WTC11 (cell line): ENCODE data around the gene OASL. TPM values are rescaled to one million over a fixed set of nuclear protein-coding genes. Genes with fewer than 3 reads are reported as not detected.
A peak's percentile ranks its signal among the peaks of the same experiment; 100 is the strongest.

Source experiments
- ATAC-seq: fragments of 200-7000 bp; cut with Tn5 transposase; 2 replicates; pipeline ENCODE4 v1.10.0; 2021; ENCODE audit warnings: mild to moderate bottlenecking, moderate library complexity
- CTCF ChIA-PET: fragments of 300-600 bp; sonication (Branson Sonifier 250); formaldehyde crosslinking; loops from one replicate; lab custom pipeline; 2021; ENCODE audit warnings: antibody characterized with exemption; lab: Charles Lee
- POLR2A ChIA-PET: fragments of 350-600 bp; sonication (Branson Sonifier 250); formaldehyde crosslinking; loops from one replicate; lab custom pipeline; 2021; ENCODE audit warnings: antibody characterized with exemption; lab: Charles Lee
- DNase-seq: peaks from one replicate; pipeline ENCODE4 v3.0.0; 2021; ENCODE audit warnings: low spot score
- H3K27ac Mint-ChIP-seq: 2 replicates; pipeline ENCODE4 v1.8.0; 2021; ENCODE audit warnings: mixed read lengths
- H3K27me3 Mint-ChIP-seq: 2 replicates; pipeline ENCODE4 v1.8.0; 2021; ENCODE audit warnings: low read depth, mild to moderate bottlenecking, moderate library complexity, mixed read lengths
- H3K36me3 Mint-ChIP-seq: 2 replicates; pipeline ENCODE4 v1.8.0; 2021; ENCODE audit warnings: mixed read lengths
- H3K4me1 Mint-ChIP-seq: 2 replicates; pipeline ENCODE4 v1.8.0; 2022; ENCODE audit warnings: mixed read lengths
- H3K4me3 Mint-ChIP-seq: 2 replicates; pipeline ENCODE4 v1.8.0; 2021; ENCODE audit warnings: mild to moderate bottlenecking, moderate library complexity, mixed read lengths
- H3K9me3 Mint-ChIP-seq: 2 replicates; pipeline ENCODE4 v1.8.0; 2021; ENCODE audit warnings: mixed read lengths
- ATF6 ChIP-seq: sonication (generic); formaldehyde crosslinking; IDR thresholded peaks from 2 replicates; pipeline ENCODE4 v1.8.1; 2023; ENCODE audit warnings: mild to moderate bottlenecking, missing genetic modification reagents
- EMX1 ChIP-seq: fragments of 250-450 bp; sonication (Bioruptor Pico); IDR thresholded peaks from 2 replicates; pipeline ENCODE4 v1.8.0; 2021; ENCODE audit warnings: mild to moderate bottlenecking
- FOXP4 ChIP-seq: sonication (generic); formaldehyde crosslinking; IDR thresholded peaks from 2 replicates; pipeline ENCODE4 v1.8.0; 2022; ENCODE audit warnings: mild to moderate bottlenecking, missing genetic modification reagents
- HMGXB4 ChIP-seq: sonication (generic); formaldehyde crosslinking; IDR thresholded peaks from 2 replicates; pipeline ENCODE4 v1.8.1; 2023; ENCODE audit warnings: mild to moderate bottlenecking, moderate library complexity, missing genetic modification reagents
- MAX ChIP-seq: sonication (generic); formaldehyde crosslinking; IDR thresholded peaks from 2 replicates; pipeline ENCODE4 v1.8.0; 2022; ENCODE audit warnings: mild to moderate bottlenecking, missing genetic modification reagents
- NFE2L1 ChIP-seq: sonication (generic); formaldehyde crosslinking; IDR thresholded peaks from 2 replicates; pipeline ENCODE4 v1.8.1; 2023; ENCODE audit warnings: missing genetic modification reagents
- NR2C2 ChIP-seq: sonication (generic); formaldehyde crosslinking; IDR thresholded peaks from 2 replicates; pipeline ENCODE4 v1.8.0; 2022; ENCODE audit warnings: mild to moderate bottlenecking, missing genetic modification reagents
- PREB ChIP-seq: sonication (generic); formaldehyde crosslinking; IDR thresholded peaks from 2 replicates; pipeline ENCODE4 v1.8.1; 2022; ENCODE audit warnings: mild to moderate bottlenecking, missing genetic modification reagents, moderate library complexity, borderline replicate concordance
- RELA ChIP-seq: sonication (generic); formaldehyde crosslinking; IDR thresholded peaks from 2 replicates; pipeline ENCODE4 v1.8.1; 2022; ENCODE audit warnings: missing genetic modification reagents, mild to moderate bottlenecking, borderline replicate concordance
- SOX15 ChIP-seq: fragments of 250-450 bp; sonication (Bioruptor Pico); IDR thresholded peaks from 2 replicates; pipeline ENCODE4 v1.9.0; 2021; ENCODE audit warnings: mild to moderate bottlenecking
- ZBTB43 ChIP-seq: sonication (generic); formaldehyde crosslinking; IDR thresholded peaks from 2 replicates; pipeline ENCODE4 v1.8.1; 2023; ENCODE audit warnings: mild to moderate bottlenecking, missing genetic modification reagents
- ZNF138 ChIP-seq: sonication (generic); formaldehyde crosslinking; conservative IDR thresholded peaks from 2 replicates; pipeline ENCODE4 v1.8.1; 2022; ENCODE audit warnings: mild to moderate bottlenecking, moderate library complexity, missing genetic modification reagents
- ZNF281 ChIP-seq: sonication (generic); formaldehyde crosslinking; IDR thresholded peaks from 2 replicates; pipeline ENCODE4 v1.8.0; 2023; ENCODE audit warnings: mild to moderate bottlenecking, missing genetic modification reagents
- ZNF416 ChIP-seq: fragments of 250-450 bp; sonication (Bioruptor Pico); IDR thresholded peaks from 2 replicates; pipeline ENCODE4 v1.9.0; 2021; ENCODE audit warnings: mild to moderate bottlenecking, inconsistent platforms
- total RNA-seq: library from RNA; stranded (reverse); gene quantifications from 3 replicates; pipeline ENCODE4 v1.2.3, GENCODE V29; 2021

OASL gene
- total RNA-seq, 1 experiment from 2014 or later = 0.28 TPM

- peak; percentile 71 for DNase-seq
- H3K36me3 Mint-ChIP-seq = no peaks in the 10 kb centered on the region
- peak overlapping the region; percentile 95 for H3K27ac Mint-ChIP-seq
- POLR2A ChIA-PET = interaction anchor here (0.6 to 1.7 kb wide), 3 partner anchors 11 to 32 kb away, joined by 3 to 7 read pairs (median 4); no protein-coding TSS in a partner anchor
- H3K4me1 Mint-ChIP-seq = peaks cover 17% of the 10 kb centered on the region
- H3K4me3 Mint-ChIP-seq = peak overlapping the region; percentile 25
- no peaks in the 10 kb centered on the region for H3K9me3 Mint-ChIP-seq
- CTCF ChIA-PET = interaction anchor here (0.6 to 3.4 kb wide), 23 partner anchors 11 to 606 kb away, joined by 3 to 32 read pairs (median 6); no protein-coding TSS in a partner anchor
- ATAC-seq = peak; percentile 95
- H3K27me3 Mint-ChIP-seq = no peaks in the 10 kb centered on the region
- TF ChIP-seq SOX15 (CRISPR knock-in tag) (no peak), HMGXB4 (CRISPR knock-in tag) (no peak), MAX (CRISPR knock-in tag) (0 out of 2 replicates have a peak, but pooled peaks have one; percentile 23), ZNF416 (no peak), ZNF281 (CRISPR knock-in tag) (no peak), NFE2L1 (CRISPR knock-in tag) (0 out of 2 replicates have a peak, but pooled peaks have one; percentile 31), FOXP4 (no peak), ZNF138 (CRISPR knock-in tag) (no peak), RELA (CRISPR knock-in tag) (no peak), ZBTB43 (CRISPR knock-in tag) (no peak), EMX1 (CRISPR knock-in tag) (no peak), ATF6 (CRISPR knock-in tag) (no peak), PREB (CRISPR knock-in tag) (no peak), NR2C2 (CRISPR knock-in tag) (no peak)
These were observed 66.0 kb downstream of the OASL start for GRCh38 chr12:120972870-120973543.
